Neural cell (in vitro differentiated cells): Measurements from ENCODE around the gene SSBP2. TPM values are rescaled to one million over a fixed set of nuclear protein-coding genes. Genes with fewer than 3 reads are reported as not detected.
"Not testable (repeated sequence)": the region's sequence is repeated elsewhere in the genome, so short reads cannot be mapped to it uniquely, and the experiment has no call there.

Experiments
- H2AFZ ChIP-seq: fragments of 200-600, 300-800 bp; sonication (generic), shearing (Covaris generic); 2 replicates; pipeline ENCODE4 v1.6.0; 2014; ENCODE audit warnings: low read depth, mild to moderate bottlenecking, antibody characterized with exemption, low read length, moderate library complexity
- H3F3A ChIP-seq: fragments of 200-600 bp; shearing (Covaris generic); 2 replicates; pipeline ENCODE4 v1.6.1; 2016; ENCODE audit warnings: mild to moderate bottlenecking, moderate library complexity, mixed read lengths, antibody characterized with exemption, low read length; ENCODE audit not compliant: insufficient read depth, poor library complexity, severe bottlenecking
- H3K27ac ChIP-seq: fragments of 200-600, 300-800 bp; sonication (generic), shearing (Covaris generic); 2 replicates; pipeline ENCODE4 v1.5.1; 2014; ENCODE audit warnings: mild to moderate bottlenecking, low read length, moderate library complexity
- H3K27me3 ChIP-seq: fragments of 300-800, 200-600 bp; sonication (generic), shearing (Covaris generic); 2 replicates; pipeline ENCODE4 v1.6.0; 2014; ENCODE audit warnings: mild to moderate bottlenecking, low read depth, low read length, moderate library complexity; ENCODE audit not compliant: insufficient read depth
- H3K36me3 ChIP-seq: fragments of 300-800, 200-600 bp; sonication (generic), shearing (Covaris generic); 2 replicates; pipeline ENCODE4 v1.5.1; 2014; ENCODE audit warnings: mild to moderate bottlenecking, antibody characterized with exemption, low read length, moderate library complexity; ENCODE audit not compliant: insufficient read depth
- H3K4me2 ChIP-seq: fragments of 300-800, 200-600 bp; sonication (generic), shearing (Covaris generic); 2 replicates; pipeline ENCODE4 v1.6.0; 2014; ENCODE audit warnings: mild to moderate bottlenecking, low read length
- H3K4me3 ChIP-seq: fragments of 300-800, 200-600 bp; sonication (generic), shearing (Covaris generic); 2 replicates; pipeline ENCODE4 v1.5.1; 2014; ENCODE audit warnings: mild to moderate bottlenecking, low read length, moderate library complexity
- H3K79me2 ChIP-seq: fragments of 200-600 bp; shearing (Covaris generic); replicated peaks from 2 replicates; pipeline ENCODE4 v1.6.0; 2014; ENCODE audit warnings: mild to moderate bottlenecking, low read length, moderate library complexity; ENCODE audit not compliant: insufficient read depth
- H3K9ac ChIP-seq: fragments of 300-800, 200-600 bp; sonication (generic), shearing (Covaris generic); 2 replicates; pipeline ENCODE4 v1.6.1; 2016; ENCODE audit warnings: mild to moderate bottlenecking, low read length, mixed read lengths
- H3K9me2 ChIP-seq: fragments of 200-600 bp; shearing (Covaris generic); 2 replicates; pipeline ENCODE4 v1.6.1; 2016; ENCODE audit warnings: mild to moderate bottlenecking, low read length, mixed read lengths; ENCODE audit not compliant: insufficient read depth
- H3K9me3 ChIP-seq: fragments of 200-600, 300-800 bp; sonication (generic), shearing (Covaris generic); 2 replicates; pipeline ENCODE4 v1.6.1; 2016; ENCODE audit warnings: mild to moderate bottlenecking, mixed run types, low read length, moderate library complexity, mixed read lengths
- H4K20me1 ChIP-seq: fragments of 200-600 bp; shearing (Covaris generic); 2 replicates; pipeline ENCODE4 v1.6.1; 2016; ENCODE audit warnings: mild to moderate bottlenecking, mixed run types; ENCODE audit not compliant: insufficient read depth
- EP300 ChIP-seq: fragments of 450-650 bp; conservative IDR thresholded peaks from 2 replicates; pipeline ENCODE4 v1.6.1; 2014; ENCODE audit warnings: antibody characterized with exemption, mild to moderate bottlenecking, moderate library complexity; ENCODE audit not compliant: poor library complexity, severe bottlenecking
- EZH2 ChIP-seq: fragments of 200-600, 300-800 bp; shearing (Covaris generic), sonication (generic); IDR thresholded peaks from 2 replicates; pipeline ENCODE4 v1.6.1; 2014; ENCODE audit warnings: antibody characterized with exemption, low read length, borderline replicate concordance, mild to moderate bottlenecking; ENCODE audit not compliant: insufficient read depth, poor library complexity, severe bottlenecking
- MXI1 ChIP-seq: fragments of 450-650 bp; conservative IDR thresholded peaks from 2 replicates; pipeline ENCODE4 v1.6.1; 2014; ENCODE audit warnings: antibody characterized with exemption, mild to moderate bottlenecking; ENCODE audit not compliant: poor library complexity, severe bottlenecking
- POLR2AphosphoS5 ChIP-seq: IDR thresholded peaks from 2 replicates; pipeline ENCODE4 v1.6.1; 2012
- RAD21 ChIP-seq: fragments of 450-650 bp; conservative IDR thresholded peaks from 2 replicates; pipeline ENCODE4 v1.6.1; 2014; ENCODE audit warnings: antibody characterized with exemption, mild to moderate bottlenecking, moderate library complexity
- SMC3 ChIP-seq: fragments of 450-650 bp; conservative IDR thresholded peaks from 2 replicates; pipeline ENCODE4 v1.6.1; 2014; ENCODE audit warnings: antibody characterized with exemption, mild to moderate bottlenecking, moderate library complexity; ENCODE audit not compliant: poor library complexity
- TAF1 ChIP-seq: IDR thresholded peaks from 2 replicates; pipeline ENCODE4 v1.6.1; 2012; ENCODE audit warnings: low read depth
- polyA plus RNA-seq: library from polyadenylated mRNA; depleted of rRNA; stranded (reverse); fragments of >200 nt; gene quantifications from 2 replicates; pipeline ENCODE4 v1.2.3, GENCODE V29; 2014
- TF ChIP-seq, protein P1 (sequence below): fragments of 450-650 bp; IDR thresholded peaks from 2 replicates; pipeline ENCODE4 v1.5.1; 2014; ENCODE audit warnings: antibody characterized with exemption, mild to moderate bottlenecking, moderate library complexity; ENCODE audit not compliant: poor library complexity, severe bottlenecking
- TF ChIP-seq, protein P2 (sequence below): IDR thresholded peaks from 2 replicates; pipeline ENCODE4 v1.6.1; 2012; ENCODE audit warnings: borderline replicate concordance

SSBP2 gene
- polyA plus RNA-seq, 1 donor from 2014 or later = 128 TPM

DNA sequence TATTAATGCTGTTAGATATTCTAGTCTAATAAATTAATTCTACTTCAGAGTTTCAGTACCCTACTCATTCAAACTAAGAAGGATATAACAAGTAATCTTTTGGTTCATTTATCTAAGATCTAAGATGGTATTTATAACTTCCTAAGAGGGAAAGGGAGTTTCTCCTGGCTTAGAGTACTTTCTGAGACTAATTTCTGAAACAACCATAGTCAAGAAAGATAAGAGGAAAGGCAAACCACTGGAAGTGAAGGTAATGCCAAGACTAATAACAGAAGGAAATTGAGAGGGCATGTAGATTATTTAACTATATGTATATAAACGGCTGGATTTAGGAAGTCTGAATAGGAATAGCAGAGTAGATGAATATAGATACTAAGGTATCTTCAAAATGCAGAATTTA is 244.5 kb downstream of the SSBP2 start:
- Histone ChIP-seq H3K27me3 (no peaks in the 10 kb centered on the region), H3K79me2 (no peaks in the 10 kb centered on the region), H3K4me2 (no peak overlapping the region), H3K9ac (no peak overlapping the region), H3F3A (peaks cover 5% of the 10 kb centered on the region), H3K27ac (peak overlapping the region; percentile 36), H4K20me1 (no peaks in the 10 kb centered on the region), H2AFZ (no peak overlapping the region), H3K9me2 (no peaks in the 10 kb centered on the region), H3K36me3 (no peaks in the 10 kb centered on the region), H3K9me3 (no peaks in the 10 kb centered on the region), H3K4me3 (no peak overlapping the region)
- no peak for TF ChIP-seq EP300
- no peak for TF ChIP-seq TAF1
- no peak for TF ChIP-seq POLR2AphosphoS5

DNA sequence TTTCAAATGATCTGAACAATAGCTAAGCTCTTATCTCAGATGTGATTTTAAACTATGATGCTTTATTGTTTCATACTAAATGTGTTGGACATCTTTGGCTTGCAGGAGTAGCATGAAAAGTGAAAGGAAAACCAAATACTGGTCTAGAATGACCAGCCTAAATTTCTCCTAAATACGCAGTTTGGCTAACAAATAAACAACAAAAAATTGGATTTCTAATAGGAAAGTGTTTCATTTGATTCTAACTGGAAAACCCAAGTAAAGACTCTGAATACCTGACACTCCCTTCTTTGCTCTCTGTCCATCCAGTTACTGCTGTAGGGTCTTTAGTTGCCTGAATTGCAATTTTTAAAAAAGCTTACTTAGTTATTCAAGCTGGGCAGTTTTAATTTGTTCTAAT is 245.2 kb downstream of the SSBP2 start:
- Histone ChIP-seq H3F3A (peaks cover 5% of the 10 kb centered on the region), H3K4me3 (no peak overlapping the region), H3K9me3 (no peaks in the 10 kb centered on the region), H3K9me2 (no peaks in the 10 kb centered on the region), H3K9ac (no peak overlapping the region), H3K27ac (no peak overlapping the region), H3K36me3 (no peaks in the 10 kb centered on the region), H3K27me3 (no peaks in the 10 kb centered on the region), H2AFZ (no peak overlapping the region), H3K4me2 (no peak overlapping the region), H4K20me1 (no peaks in the 10 kb centered on the region), H3K79me2 (no peaks in the 10 kb centered on the region)
- no peak for TF ChIP-seq SMC3
- TF ChIP-seq, protein P1, sequence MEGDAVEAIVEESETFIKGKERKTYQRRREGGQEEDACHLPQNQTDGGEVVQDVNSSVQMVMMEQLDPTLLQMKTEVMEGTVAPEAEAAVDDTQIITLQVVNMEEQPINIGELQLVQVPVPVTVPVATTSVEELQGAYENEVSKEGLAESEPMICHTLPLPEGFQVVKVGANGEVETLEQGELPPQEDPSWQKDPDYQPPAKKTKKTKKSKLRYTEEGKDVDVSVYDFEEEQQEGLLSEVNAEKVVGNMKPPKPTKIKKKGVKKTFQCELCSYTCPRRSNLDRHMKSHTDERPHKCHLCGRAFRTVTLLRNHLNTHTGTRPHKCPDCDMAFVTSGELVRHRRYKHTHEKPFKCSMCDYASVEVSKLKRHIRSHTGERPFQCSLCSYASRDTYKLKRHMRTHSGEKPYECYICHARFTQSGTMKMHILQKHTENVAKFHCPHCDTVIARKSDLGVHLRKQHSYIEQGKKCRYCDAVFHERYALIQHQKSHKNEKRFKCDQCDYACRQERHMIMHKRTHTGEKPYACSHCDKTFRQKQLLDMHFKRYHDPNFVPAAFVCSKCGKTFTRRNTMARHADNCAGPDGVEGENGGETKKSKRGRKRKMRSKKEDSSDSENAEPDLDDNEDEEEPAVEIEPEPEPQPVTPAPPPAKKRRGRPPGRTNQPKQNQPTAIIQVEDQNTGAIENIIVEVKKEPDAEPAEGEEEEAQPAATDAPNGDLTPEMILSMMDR = no peak
- no peak for TF ChIP-seq EP300
- TF ChIP-seq TAF1 = no peak
- no peak for TF ChIP-seq EZH2
- no peak for TF ChIP-seq POLR2AphosphoS5

DNA sequence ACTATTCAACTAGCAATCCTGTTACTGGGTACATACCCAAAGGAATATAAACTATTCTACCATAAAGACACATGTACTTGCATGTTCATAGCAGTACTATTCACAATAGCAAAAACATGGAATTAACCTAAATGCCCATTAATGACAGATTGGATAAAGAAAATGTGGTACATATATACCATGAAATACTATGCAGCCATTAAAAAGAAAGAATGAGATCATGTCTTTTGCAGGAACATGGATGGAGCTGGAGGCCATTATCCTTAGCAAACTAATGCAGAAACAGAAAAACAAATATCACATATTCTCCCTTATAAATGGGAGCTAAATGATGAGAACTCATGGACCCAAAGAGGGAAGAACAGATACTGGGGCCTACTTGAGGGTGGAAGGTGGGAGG is 247.3 kb downstream of the SSBP2 start:
- not testable (repeated sequence) for H3K27ac ChIP-seq

GRCh38 chr5:81495286-81495685 is 255.6 kb downstream of the SSBP2 start:
- no peaks in the 10 kb centered on the region for H3K9me2 ChIP-seq
- H3K27me3 ChIP-seq = no peaks in the 10 kb centered on the region
- no peak overlapping the region for H2AFZ ChIP-seq
- H4K20me1 ChIP-seq = no peaks in the 10 kb centered on the region
- no peak overlapping the region for H3K27ac ChIP-seq
- H3K4me3 ChIP-seq = no peak overlapping the region
- no peaks in the 10 kb centered on the region for H3K9me3 ChIP-seq
- no peaks in the 10 kb centered on the region for H3K79me2 ChIP-seq
- TF ChIP-seq MXI1 (no peak), RAD21 (no peak), SMC3 (no peak), EP300 (no peak), TAF1 (no peak), EZH2 (no peak), POLR2AphosphoS5 (no peak)
- TF ChIP-seq, protein P1 = no peak
- TF ChIP-seq, protein P2, sequence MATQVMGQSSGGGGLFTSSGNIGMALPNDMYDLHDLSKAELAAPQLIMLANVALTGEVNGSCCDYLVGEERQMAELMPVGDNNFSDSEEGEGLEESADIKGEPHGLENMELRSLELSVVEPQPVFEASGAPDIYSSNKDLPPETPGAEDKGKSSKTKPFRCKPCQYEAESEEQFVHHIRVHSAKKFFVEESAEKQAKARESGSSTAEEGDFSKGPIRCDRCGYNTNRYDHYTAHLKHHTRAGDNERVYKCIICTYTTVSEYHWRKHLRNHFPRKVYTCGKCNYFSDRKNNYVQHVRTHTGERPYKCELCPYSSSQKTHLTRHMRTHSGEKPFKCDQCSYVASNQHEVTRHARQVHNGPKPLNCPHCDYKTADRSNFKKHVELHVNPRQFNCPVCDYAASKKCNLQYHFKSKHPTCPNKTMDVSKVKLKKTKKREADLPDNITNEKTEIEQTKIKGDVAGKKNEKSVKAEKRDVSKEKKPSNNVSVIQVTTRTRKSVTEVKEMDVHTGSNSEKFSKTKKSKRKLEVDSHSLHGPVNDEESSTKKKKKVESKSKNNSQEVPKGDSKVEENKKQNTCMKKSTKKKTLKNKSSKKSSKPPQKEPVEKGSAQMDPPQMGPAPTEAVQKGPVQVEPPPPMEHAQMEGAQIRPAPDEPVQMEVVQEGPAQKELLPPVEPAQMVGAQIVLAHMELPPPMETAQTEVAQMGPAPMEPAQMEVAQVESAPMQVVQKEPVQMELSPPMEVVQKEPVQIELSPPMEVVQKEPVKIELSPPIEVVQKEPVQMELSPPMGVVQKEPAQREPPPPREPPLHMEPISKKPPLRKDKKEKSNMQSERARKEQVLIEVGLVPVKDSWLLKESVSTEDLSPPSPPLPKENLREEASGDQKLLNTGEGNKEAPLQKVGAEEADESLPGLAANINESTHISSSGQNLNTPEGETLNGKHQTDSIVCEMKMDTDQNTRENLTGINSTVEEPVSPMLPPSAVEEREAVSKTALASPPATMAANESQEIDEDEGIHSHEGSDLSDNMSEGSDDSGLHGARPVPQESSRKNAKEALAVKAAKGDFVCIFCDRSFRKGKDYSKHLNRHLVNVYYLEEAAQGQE = no peak
- no peak overlapping the region for H3K4me2 ChIP-seq
- H3F3A ChIP-seq = no peaks in the 10 kb centered on the region
- H3K36me3 ChIP-seq = no peaks in the 10 kb centered on the region
- no peak overlapping the region for H3K9ac ChIP-seq

More for the DNA sequence above, 247.3 kb downstream of the SSBP2 start:
- H2AFZ ChIP-seq, H4K20me1 ChIP-seq, H3K9me2 ChIP-seq, H3K4me2 ChIP-seq, H3F3A ChIP-seq, H3K36me3 ChIP-seq, H3K4me3 ChIP-seq, H3K9me3 ChIP-seq, H3K9ac ChIP-seq, H3K79me2 ChIP-seq, H3K27me3 ChIP-seq: not testable (repeated sequence)
